RWPE1 (cell line): ENCODE results near the gene CLEC12A.
"Not testable (repeated sequence)": the region's sequence is repeated elsewhere in the genome, so short reads cannot be mapped to it uniquely, and the experiment has no call there.

Source experiments
- CTCF ChIA-PET: fragments of 350-600 bp; sonication (Branson Sonifier 250); formaldehyde crosslinking; extraction: SDS; loops from one replicate; lab custom pipeline; 2021; lab: Yijun Ruan, JAX
- POLR2A ChIA-PET: fragments of 400-600 bp; formaldehyde crosslinking; extraction: SDS; loops from one replicate; lab custom pipeline; 2020; ENCODE audit warnings: antibody characterized with exemption; ENCODE audit not compliant: low non-redundant PET; lab: Yijun Ruan, JAX
- DNase-seq: peaks from one replicate; pipeline ENCODE4 v3.0.0; 2012; ENCODE audit warnings: low spot score
- H3K27ac ChIP-seq: fragments of 450-650 bp; 2 replicates; pipeline ENCODE4 v1.5.1; 2017
- CTCF ChIP-seq: fragments of 450-650 bp; conservative IDR thresholded peaks from 2 replicates; pipeline ENCODE4 v1.5.1; 2017; ENCODE audit warnings: low read depth, mild to moderate bottlenecking

Gene CLEC12A

GRCh38 chr12:9943240-9943639 is 28.0 kb upstream of the CLEC12A start:
- TF ChIP-seq CTCF, result no peak
- no peak overlapping the region for H3K27ac ChIP-seq
- ChIA-PET POLR2A (no interaction called here), CTCF (no interaction called here)
- DNase-seq, result peak; percentile 17

- POLR2A ChIA-PET, result no interaction called here
Observed at GRCh38 chr12:9944391-9944790, 26.8 kb upstream of the CLEC12A start.

GRCh38 chr12:9947674-9948073 is 23.5 kb upstream of the CLEC12A start:
- H3K27ac ChIP-seq, result no peak overlapping the region
- POLR2A ChIA-PET, result no interaction called here
- TF ChIP-seq CTCF, result no peak
- no peak for DNase-seq
- CTCF ChIA-PET, result no interaction called here

More at GRCh38 chr12:9944391-9944790, 26.8 kb upstream of the CLEC12A start:
- TF ChIP-seq CTCF, result no peak
- H3K27ac ChIP-seq, result no peak overlapping the region
- no peak for DNase-seq
- CTCF ChIA-PET, result no interaction called here

- CTCF ChIA-PET, result no interaction called here
- H3K27ac ChIP-seq, result no peak overlapping the region
- POLR2A ChIA-PET, result no interaction called here
- no peak for TF ChIP-seq CTCF
- no peak for DNase-seq
Observed at GRCh38 chr12:9948606-9949296, 22.5 kb upstream of the CLEC12A start.

GRCh38 chr12:9951026-9951675 is 20.1 kb upstream of the CLEC12A start:
- no peak for DNase-seq
- ChIA-PET POLR2A (no interaction called here), CTCF (no interaction called here)
- no peak for TF ChIP-seq CTCF
- H3K27ac ChIP-seq, result no peak overlapping the region

GRCh38 chr12:9952954-9953729 is 18.1 kb upstream of the CLEC12A start:
- POLR2A ChIA-PET, H3K27ac ChIP-seq, CTCF ChIA-PET, DNase-seq: not testable (repeated sequence)
